GDM1 (cell line): ENCODE data around the gene ECE1.
"Not testable (repeated sequence)": the region's sequence is repeated elsewhere in the genome, so short reads cannot be mapped to it uniquely, and the experiment has no call there.

Experiments
- DNase-seq: peaks from one replicate; lab custom pipeline; 2025; lab: John Stamatoyannopoulos, UW

The ECE1 gene

GRCh38 chr1:21251773-21252471 lies 38.3 kb downstream of the ECE1 start:
- no peak for DNase-seq

- no peak for DNase-seq
Observed at GRCh38 chr1:21249940-21250493, 40.2 kb downstream of the ECE1 start.

GRCh38 chr1:21247892-21248715 lies 42.2 kb downstream of the ECE1 start:
- no peak for DNase-seq

GRCh38 chr1:21246905-21247642 lies 43.2 kb downstream of the ECE1 start:
- no peak for DNase-seq

GRCh38 chr1:21245688-21246229 lies 44.5 kb downstream of the ECE1 start:
- no peak for DNase-seq

GRCh38 chr1:21244986-21245687 lies 45.1 kb downstream of the ECE1 start:
- no peak for DNase-seq

GRCh38 chr1:21244154-21244553 lies 46.1 kb downstream of the ECE1 start:
- DNase-seq = no peak

GRCh38 chr1:21242846-21243245 lies 47.4 kb downstream of the ECE1 start:
- DNase-seq = no peak

- DNase-seq = no peak
Observed at GRCh38 chr1:21241771-21242581, 48.3 kb downstream of the ECE1 start.

GRCh38 chr1:21240706-21241105 lies 49.6 kb downstream of the ECE1 start:
- no peak for DNase-seq

GRCh38 chr1:21239221-21239620 lies 51.0 kb downstream of the ECE1 start:
- DNase-seq = no peak

- no peak for DNase-seq
Observed at GRCh38 chr1:21238141-21238800, 52.0 kb downstream of the ECE1 start.

- no peak for DNase-seq
Observed at GRCh38 chr1:21237446-21238088, 52.7 kb downstream of the ECE1 start.

GRCh38 chr1:21236178-21236577 lies 54.1 kb downstream of the ECE1 start:
- no peak for DNase-seq

GRCh38 chr1:21234779-21235178 lies 55.5 kb downstream of the ECE1 start:
- DNase-seq = no peak

GRCh38 chr1:21233490-21233889 lies 56.8 kb downstream of the ECE1 start:
- no peak for DNase-seq

- no peak for DNase-seq
Observed at GRCh38 chr1:21232044-21232443, 58.2 kb downstream of the ECE1 start.

GRCh38 chr1:21229246-21230000 lies 60.8 kb downstream of the ECE1 start:
- DNase-seq = no peak

- DNase-seq = not testable (repeated sequence)
Observed at GRCh38 chr1:21228224-21228623, 62.0 kb downstream of the ECE1 start.
